GM12865 (cell line): ENCODE results near the gene CRIP2.

Source experiments
- DNase-seq: peaks from one replicate; pipeline ENCODE4 v3.0.0; 2010; ENCODE audit warnings: low read depth
- H3K4me3 ChIP-seq: 2 replicates; pipeline ENCODE4 v1.5.1; 2011; ENCODE audit warnings: mild to moderate bottlenecking, low read depth, low read length, control low read depth
- TF ChIP-seq, protein P1 (sequence below): IDR thresholded peaks from 2 replicates; pipeline ENCODE4 v1.5.1; 2011; ENCODE audit warnings: low read length, control low read depth, low read depth, inconsistent platforms; ENCODE audit not compliant: insufficient read depth; ENCODE audit errors: missing control alignments

Gene CRIP2

GRCh38 chr14:105436891-105437722, 37.5 kb upstream of the CRIP2 start:
- DNase-seq, result no peak
- TF ChIP-seq, protein P1, sequence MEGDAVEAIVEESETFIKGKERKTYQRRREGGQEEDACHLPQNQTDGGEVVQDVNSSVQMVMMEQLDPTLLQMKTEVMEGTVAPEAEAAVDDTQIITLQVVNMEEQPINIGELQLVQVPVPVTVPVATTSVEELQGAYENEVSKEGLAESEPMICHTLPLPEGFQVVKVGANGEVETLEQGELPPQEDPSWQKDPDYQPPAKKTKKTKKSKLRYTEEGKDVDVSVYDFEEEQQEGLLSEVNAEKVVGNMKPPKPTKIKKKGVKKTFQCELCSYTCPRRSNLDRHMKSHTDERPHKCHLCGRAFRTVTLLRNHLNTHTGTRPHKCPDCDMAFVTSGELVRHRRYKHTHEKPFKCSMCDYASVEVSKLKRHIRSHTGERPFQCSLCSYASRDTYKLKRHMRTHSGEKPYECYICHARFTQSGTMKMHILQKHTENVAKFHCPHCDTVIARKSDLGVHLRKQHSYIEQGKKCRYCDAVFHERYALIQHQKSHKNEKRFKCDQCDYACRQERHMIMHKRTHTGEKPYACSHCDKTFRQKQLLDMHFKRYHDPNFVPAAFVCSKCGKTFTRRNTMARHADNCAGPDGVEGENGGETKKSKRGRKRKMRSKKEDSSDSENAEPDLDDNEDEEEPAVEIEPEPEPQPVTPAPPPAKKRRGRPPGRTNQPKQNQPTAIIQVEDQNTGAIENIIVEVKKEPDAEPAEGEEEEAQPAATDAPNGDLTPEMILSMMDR, result no peak
- no peak overlapping the region for H3K4me3 ChIP-seq

DNA sequence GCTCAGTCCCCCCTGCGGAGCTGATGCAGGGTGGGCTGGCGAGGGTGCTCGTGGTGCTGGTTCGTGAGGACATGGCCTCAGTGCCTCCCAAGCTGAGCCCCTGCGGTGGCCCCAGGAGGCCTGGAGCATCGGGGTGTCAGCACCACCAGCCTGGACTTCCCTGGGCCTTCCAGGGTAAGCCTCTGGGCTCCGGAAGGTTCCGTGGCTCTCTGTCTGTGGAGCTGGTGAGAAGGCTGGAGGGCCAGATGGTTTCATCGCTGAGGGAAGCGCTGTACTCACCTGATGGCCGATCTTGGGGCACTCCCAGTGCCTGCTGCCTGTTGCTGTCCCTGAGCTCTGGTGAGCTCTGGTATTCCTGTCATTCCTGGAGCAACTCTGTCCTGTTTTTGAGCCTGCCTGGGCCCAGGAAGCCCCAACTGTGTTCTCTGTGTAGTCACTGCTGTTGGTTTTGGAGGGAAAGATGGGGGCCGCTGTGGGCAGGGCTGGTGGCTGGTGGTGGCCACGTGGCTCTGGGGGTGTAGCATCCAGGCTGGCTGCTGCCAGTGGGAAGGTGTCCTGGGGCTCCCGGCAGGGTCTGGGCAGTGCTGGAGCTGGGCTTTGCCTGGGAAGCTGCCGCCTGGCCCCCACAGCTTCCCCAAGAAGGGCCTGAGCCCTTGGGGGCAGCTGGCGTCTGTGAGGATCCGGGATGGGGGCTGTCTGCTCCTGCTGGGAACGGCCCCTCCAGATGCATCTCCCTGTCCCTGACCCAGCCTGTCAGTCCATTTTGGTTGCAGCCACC, 36.7 kb upstream of the CRIP2 start:
- DNase-seq, result no peak
- TF ChIP-seq, protein P1, result no peak
- H3K4me3 ChIP-seq, result no peak overlapping the region

DNA sequence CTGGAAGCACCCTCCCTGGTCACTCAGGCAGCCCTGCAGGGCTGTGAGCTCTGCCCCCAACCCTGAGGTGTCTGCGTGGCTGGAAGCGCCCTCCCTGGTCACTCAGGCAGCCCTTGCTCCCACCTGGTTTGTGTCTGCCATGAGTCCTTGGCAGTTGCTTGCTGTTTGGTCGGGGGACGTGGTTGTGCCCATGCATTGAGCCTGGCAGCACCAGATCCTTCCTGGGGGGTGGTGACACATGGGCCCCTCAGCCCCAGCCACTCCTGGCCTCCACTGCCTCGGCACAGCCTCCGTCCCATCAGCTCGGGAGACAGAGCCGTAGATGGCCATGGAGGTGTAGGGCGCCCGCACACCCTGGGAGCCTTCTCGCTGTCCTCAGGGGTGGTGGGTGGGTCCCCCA, 35.4 kb upstream of the CRIP2 start:
- H3K4me3 ChIP-seq, result no peak overlapping the region
- TF ChIP-seq, protein P1, result no peak
- DNase-seq, result no peak

GRCh38 chr14:105439710-105440553, 34.7 kb upstream of the CRIP2 start:
- no peak for DNase-seq

DNA sequence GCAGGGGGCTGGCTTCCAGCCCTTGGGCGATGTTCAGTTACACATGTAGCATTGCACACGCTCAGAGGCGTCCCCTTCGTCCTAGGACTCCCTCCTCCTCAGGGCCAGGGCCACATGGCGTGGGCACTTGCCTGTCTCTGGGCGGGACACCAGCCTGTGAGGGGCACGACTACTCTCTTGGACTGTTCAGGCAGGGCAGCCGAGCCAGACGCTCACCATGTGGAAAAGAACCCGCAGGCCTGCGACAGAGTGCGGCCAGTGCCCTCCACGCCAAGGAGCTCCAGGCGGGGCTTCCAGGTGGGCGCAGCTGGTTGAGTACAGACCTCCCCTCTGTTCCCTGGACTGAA, 34.1 kb upstream of the CRIP2 start:
- H3K4me3 ChIP-seq, result no peak overlapping the region
- TF ChIP-seq, protein P1, result no peak
- no peak for DNase-seq

More at GRCh38 chr14:105439710-105440553, 34.7 kb upstream of the CRIP2 start:
- H3K4me3 ChIP-seq, result no peak overlapping the region
- TF ChIP-seq, protein P1, result no peak

DNA sequence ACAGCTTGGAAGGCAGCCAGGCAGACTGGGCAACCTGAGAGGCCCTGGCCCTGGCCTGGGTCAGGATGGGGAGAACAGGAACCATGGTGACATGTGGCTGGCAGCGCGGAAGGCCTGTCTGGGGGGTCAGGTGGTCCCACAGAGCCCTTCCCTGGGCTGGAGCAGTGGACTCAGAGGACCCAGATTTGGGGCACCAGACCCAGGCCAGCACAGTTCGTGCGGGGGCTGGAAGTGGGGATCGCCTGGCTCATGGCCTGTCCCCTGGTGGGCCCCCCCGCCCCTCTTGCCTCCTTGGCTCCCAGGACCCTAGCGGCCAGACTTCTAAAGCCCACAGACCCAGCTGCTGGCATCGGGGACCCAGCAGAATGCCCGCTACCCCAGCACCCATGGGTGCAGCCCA, 33.6 kb upstream of the CRIP2 start:
- DNase-seq, result no peak
- TF ChIP-seq, protein P1, result no peak
- no peak overlapping the region for H3K4me3 ChIP-seq
